ENCODE data around the gene PLB1. TPM values are rescaled to one million over a fixed set of nuclear protein-coding genes. Genes with fewer than 3 reads are reported as not detected.
A peak's percentile ranks its signal among the peaks of the same experiment; 100 is the strongest.

The PLB1 gene
- total and polyA plus RNA-seq, 9 of the 15 experiments (the other 6 are each of a cell fraction or from before 2014, with no cell fraction given) = 0.01 to 0.09 (median 0.07) TPM; not detected in 2

DNA sequence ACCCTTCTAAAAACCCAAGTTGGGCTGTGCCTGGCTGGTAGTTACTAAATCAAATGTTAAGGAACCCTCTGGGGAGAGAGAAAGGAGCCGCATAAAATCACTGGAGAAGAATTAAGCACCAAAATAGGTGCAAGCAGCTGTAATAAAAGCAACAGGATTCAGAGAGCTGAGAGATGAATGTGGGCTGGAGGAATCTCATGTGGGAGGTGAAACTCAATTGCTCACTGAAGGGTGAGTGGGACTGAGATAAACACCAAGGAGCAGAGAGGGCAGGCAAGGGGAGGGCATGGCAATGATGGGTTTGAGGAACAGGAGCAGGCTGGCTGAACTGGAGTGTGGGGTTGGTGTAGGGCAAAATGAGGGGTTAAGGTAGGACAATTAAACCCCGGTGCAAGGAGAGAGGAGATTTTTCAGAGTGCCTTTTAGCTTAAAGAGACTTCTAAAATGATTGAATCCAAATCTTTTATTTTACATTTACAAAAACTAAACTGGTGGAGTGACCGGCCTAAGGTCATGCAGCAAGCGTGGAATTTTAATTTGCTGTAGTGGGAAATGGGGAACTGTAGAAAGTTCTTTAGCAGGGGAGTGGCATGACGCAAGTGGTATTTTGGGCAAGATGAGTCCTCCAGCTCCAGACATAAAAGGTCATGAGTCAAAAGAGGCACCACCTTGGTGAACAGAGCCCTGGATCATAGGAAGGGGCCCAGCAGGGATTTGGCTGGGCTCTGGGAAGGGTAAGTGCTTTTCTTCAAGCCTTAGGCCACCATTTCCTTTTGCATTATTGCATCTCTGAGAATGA, 10.5 kb downstream of the PLB1 start (continued):
- TF ChIP-seq ZNF165 (CRISPR knock-in tag; IDR thresholded peaks at IDR 0.05; ENCODE audit: borderline replicate concordance) (no peak), L3MBTL2 (IDR thresholded peaks at IDR 0.05) (no peak), RBM22 (IDR thresholded peaks at IDR 0.05; ENCODE audit: low read depth, low read length, poor library complexity, severe bottlenecking) (no peak), PML (IDR thresholded peaks at IDR 0.05; ENCODE audit: low read length) (no peak), ZNF253 (CRISPR knock-in tag; conservative IDR thresholded peaks at IDR 0.05) (no peak), CREM (IDR thresholded peaks at IDR 0.05; ENCODE audit: low read depth) (no peak), TAF9B (IDR thresholded peaks at IDR 0.05; ENCODE audit: partially characterized antibody) (no peak)
- TF ChIP-seq, protein P1, sequence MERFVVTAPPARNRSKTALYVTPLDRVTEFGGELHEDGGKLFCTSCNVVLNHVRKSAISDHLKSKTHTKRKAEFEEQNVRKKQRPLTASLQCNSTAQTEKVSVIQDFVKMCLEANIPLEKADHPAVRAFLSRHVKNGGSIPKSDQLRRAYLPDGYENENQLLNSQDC (CRISPR knock-in tag; IDR thresholded peaks at IDR 0.05) = no peak

DNA sequence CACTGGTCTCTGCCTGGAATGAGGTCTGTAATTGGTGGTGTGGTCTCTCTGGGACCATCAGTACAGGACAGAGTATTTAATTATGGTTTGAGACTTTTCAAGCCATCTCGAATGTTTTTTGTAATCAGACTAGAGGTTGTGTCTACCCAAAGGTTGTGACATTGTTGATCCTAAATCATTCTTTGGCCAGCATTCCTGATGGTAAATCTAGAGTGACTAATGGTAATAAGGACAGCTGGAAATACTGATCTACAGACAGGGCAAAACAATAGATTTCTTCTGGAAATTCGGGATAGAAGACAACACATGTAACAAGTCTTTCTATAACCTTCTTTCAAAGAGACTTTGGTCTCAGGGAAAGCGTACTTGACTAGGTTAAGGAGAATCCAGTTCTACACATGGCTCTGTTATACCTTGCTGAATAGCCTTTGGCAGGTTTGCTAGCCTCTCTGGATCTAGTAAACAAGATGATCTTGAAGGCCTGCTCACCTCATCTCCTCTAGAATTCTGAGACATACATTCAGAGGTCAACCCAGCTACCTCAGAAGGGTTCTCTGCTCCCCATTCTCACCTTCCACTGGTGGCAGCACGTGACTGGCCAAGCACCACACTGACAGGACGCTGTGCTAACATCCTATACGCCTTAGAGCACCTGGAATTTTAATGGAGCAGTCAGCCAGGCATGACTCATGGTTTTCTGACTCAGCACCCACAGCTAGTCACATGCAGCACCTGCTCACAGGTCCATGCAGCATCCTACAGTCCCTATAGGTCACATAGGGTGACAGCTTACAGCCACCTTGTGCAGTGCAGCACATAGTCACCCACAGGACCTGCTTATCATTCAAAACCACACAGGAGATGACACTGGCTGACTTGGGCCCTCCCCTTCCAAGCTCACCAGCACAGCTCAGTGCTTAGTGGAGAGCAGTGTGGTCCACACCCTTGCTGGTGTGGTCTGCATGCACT, 12.2 kb downstream of the PLB1 start:
- H3K27me3 ChIP-seq (ENCODE audit: control insufficient read depth in 2 of 2, insufficient read depth in 2 of 2, low read length in 2 of 2) = peaks cover 6 to 7% of the 10 kb centered on the region in 2 experiments
- intact Hi-C loops (cut with micrococcal nuclease) = no loop called here
- H3K4me2 ChIP-seq (ENCODE audit: insufficient read depth, low read length) = no peak overlapping the region; the same call in 1 of the 2 replicates
- in situ Hi-C loops (cut with MboI) = no loop called here
- no peak overlapping the region for H3K27ac ChIP-seq (ENCODE audit: extremely low read depth, low read depth, low read length)
- 0% methylated on average over 6 of the region's 6 CpGs for WGBS (ENCODE audit: insufficient coverage, low coverage, missing lambda C conversion rate)
- no peak overlapping the region for H2AFZ ChIP-seq (ENCODE audit: low read depth, low read length)
- H3K9me1 ChIP-seq (ENCODE audit: control insufficient read depth, insufficient read depth, low read length) = no peaks in the 10 kb centered on the region
- FAIRE-seq (peak; percentile 35), DNase-seq (ENCODE audit: extremely low read depth in 1 of 4, low spot score in 3 of 4) (peak; percentile 31 to 61 (median 48)), ATAC-seq (peak; percentile 91)
- no TSS peak for BruUV-seq (replicated peaks)
- no peak overlapping the region for H3K9ac ChIP-seq (ENCODE audit: insufficient read depth in 1 of 2, low read depth in 2 of 2, low read length in 2 of 2)
- H3K79me2 ChIP-seq (ENCODE audit: control insufficient read depth, insufficient read depth, low read length) = no peaks in the 10 kb centered on the region
- H3K36me3 ChIP-seq (ENCODE audit: control insufficient read depth, insufficient read depth, low read length) = no peaks in the 10 kb centered on the region
- POLR2A ChIA-PET = interaction anchor here (0.5 kb wide), 1 partner anchor 239 kb away, joined by 3 read pairs; no protein-coding TSS in a partner anchor
- no peak overlapping the region for H3K4me3 ChIP-seq
- 0 out of 2 replicates have a peak, but pooled peaks cover 3% of the 10 kb centered on the region for H4K20me1 ChIP-seq (replicated peaks; ENCODE audit: control insufficient read depth, insufficient read depth, low read length)
- CTCF ChIA-PET (ENCODE audit: low intra/inter-chr PET ratio) = interaction anchor here (0.6 kb wide), 1 partner anchor 58 kb away, joined by 3 read pairs; no protein-coding TSS in a partner anchor
- no peaks in the 10 kb centered on the region for H3K9me3 ChIP-seq (replicated peaks; ENCODE audit: control insufficient read depth, insufficient read depth, low read depth, low read length)
- peaks cover 0 to 5% of the 10 kb centered on the region in 2 experiments; a peak in 2 of 5 replicates for H3K4me1 ChIP-seq (replicated peaks in 1 of 2; ENCODE audit: control insufficient read depth in 2 of 2, insufficient read depth in 2 of 2, low read length in 2 of 2)
- TF ChIP-seq MEIS2 (IDR thresholded peaks at IDR 0.05; ENCODE audit: partially characterized antibody) (peak; percentile 44), BACH1 (tag; IDR thresholded peaks at IDR 0.05) (peak; percentile 44; the same call in 1 of the 2 replicates), KDM1A (IDR thresholded peaks at IDR 0.05) (peak; percentile 41 to 55; a peak in 2 of 4 replicates), ZEB2 (IDR thresholded peaks at IDR 0.05) (peak; percentile 92), TOE1 (IDR thresholded peaks at IDR 0.05; ENCODE audit: borderline replicate concordance) (peak; percentile 64; the same call in 1 of the 2 replicates), TOE1 (CRISPR knock-in tag; IDR thresholded peaks at IDR 0.05; ENCODE audit: borderline replicate concordance, low read depth) (no peak)
- TF ChIP-seq, protein P2, sequence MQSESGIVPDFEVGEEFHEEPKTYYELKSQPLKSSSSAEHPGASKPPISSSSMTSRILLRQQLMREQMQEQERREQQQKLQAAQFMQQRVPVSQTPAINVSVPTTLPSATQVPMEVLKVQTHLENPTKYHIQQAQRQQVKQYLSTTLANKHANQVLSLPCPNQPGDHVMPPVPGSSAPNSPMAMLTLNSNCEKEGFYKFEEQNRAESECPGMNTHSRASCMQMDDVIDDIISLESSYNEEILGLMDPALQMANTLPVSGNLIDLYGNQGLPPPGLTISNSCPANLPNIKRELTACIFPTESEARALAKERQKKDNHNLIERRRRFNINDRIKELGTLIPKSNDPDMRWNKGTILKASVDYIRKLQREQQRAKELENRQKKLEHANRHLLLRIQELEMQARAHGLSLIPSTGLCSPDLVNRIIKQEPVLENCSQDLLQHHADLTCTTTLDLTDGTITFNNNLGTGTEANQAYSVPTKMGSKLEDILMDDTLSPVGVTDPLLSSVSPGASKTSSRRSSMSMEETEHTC (IDR thresholded peaks at IDR 0.05) = peak; percentile 26; the same call in 1 of the 2 replicates
- TF ChIP-seq, protein P3, sequence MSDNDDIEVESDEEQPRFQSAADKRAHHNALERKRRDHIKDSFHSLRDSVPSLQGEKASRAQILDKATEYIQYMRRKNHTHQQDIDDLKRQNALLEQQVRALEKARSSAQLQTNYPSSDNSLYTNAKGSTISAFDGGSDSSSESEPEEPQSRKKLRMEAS (CRISPR knock-in tag; IDR thresholded peaks at IDR 0.05) = peak; percentile 44
- TF ChIP-seq, protein P4, sequence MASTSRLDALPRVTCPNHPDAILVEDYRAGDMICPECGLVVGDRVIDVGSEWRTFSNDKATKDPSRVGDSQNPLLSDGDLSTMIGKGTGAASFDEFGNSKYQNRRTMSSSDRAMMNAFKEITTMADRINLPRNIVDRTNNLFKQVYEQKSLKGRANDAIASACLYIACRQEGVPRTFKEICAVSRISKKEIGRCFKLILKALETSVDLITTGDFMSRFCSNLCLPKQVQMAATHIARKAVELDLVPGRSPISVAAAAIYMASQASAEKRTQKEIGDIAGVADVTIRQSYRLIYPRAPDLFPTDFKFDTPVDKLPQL (IDR thresholded peaks at IDR 0.05; ENCODE audit: extremely low read depth, insufficient read length) = no peak

Measured in K562 (cell line).